ENCODE measurements around the gene UBAC1. TPM values are rescaled to one million over a fixed set of nuclear protein-coding genes. Genes with fewer than 3 reads are reported as not detected.

Gene UBAC1
- total and polyA plus RNA-seq, 4 donors, result 16.2 to 115 (median 16.4) TPM

- no peak for DNase-seq (ENCODE audit: low spot score)
- H3K4me3 ChIP-seq (ENCODE audit: low read depth in 1 of 3, low read length in 3 of 3), result no peak overlapping the region
- TF ChIP-seq TAF1 (conservative IDR thresholded peaks at IDR 0.05) (no peak), HNF4A (conservative IDR thresholded peaks at IDR 0.05) (no peak), REST (IDR thresholded peaks at IDR 0.05) (no peak), YY1 (IDR thresholded peaks at IDR 0.05) (no peak), JUND (IDR thresholded peaks at IDR 0.05) (no peak), SP1 (IDR thresholded peaks at IDR 0.05) (no peak), EGR1 (IDR thresholded peaks at IDR 0.05; ENCODE audit: low read depth in 2 of 2) (no peak), MAX (IDR thresholded peaks at IDR 0.05) (no peak), ATF3 (IDR thresholded peaks at IDR 0.05) (no peak), FOXA2 (IDR thresholded peaks at IDR 0.05) (no peak), RXRA (IDR thresholded peaks at IDR 0.05) (no peak), CTCF (IDR thresholded peaks at IDR 0.05; ENCODE audit: low read depth, low read length, missing input control) (no peak), FOXA1 (IDR thresholded peaks at IDR 0.05) (no peak), NR2F2 (IDR thresholded peaks at IDR 0.05) (no peak), RAD21 (IDR thresholded peaks at IDR 0.05) (no peak), GABPA (IDR thresholded peaks at IDR 0.05 in 1 of 2, conservative IDR thresholded peaks at IDR 0.05 in 1 of 2) (no peak)
- 92% methylated on average over 21 of the region's 21 CpGs for WGBS
- H3K4me1 ChIP-seq (ENCODE audit: control insufficient read depth in 4 of 4, insufficient read depth in 4 of 4, low read length in 3 of 4), result peaks cover 0 to 11% (median 3%) of the 10 kb centered on the region in 4 donors
- no peak overlapping the region for H3K9ac ChIP-seq (ENCODE audit: low read depth in 1 of 2, low read length in 2 of 2)
- H3K27ac ChIP-seq (ENCODE audit: low read depth in 1 of 2, low read length in 2 of 2), result no peak overlapping the region
- no peaks in the 10 kb centered on the region for H3K9me3 ChIP-seq (ENCODE audit: control insufficient read depth in 4 of 4, low read length in 3 of 4)
- peaks cover 0 to 5% (median 0%) of the 10 kb centered on the region in 4 donors for H3K36me3 ChIP-seq (ENCODE audit: control insufficient read depth in 4 of 4, insufficient read depth in 3 of 4, low read depth in 1 of 4, low read length in 3 of 4)
- H3K27me3 ChIP-seq (ENCODE audit: control insufficient read depth in 4 of 4, insufficient read depth in 4 of 4, low read length in 3 of 4), result no peaks in the 10 kb centered on the region
These were observed 74.8 kb downstream of the UBAC1 start for GRCh38 chr9:135886147-135886981.

All from liver (tissue), 9 donors.